DMS114 treated with DMSO at 0.1 percent for 48 hours (cell line): ENCODE data around the gene DDX10.
"Not testable (repeated sequence)": the region's sequence is repeated elsewhere in the genome, so short reads cannot be mapped to it uniquely, and the experiment has no call there.

Experiments used
- DNase-seq: peaks from one replicate; lab custom pipeline; 2025; ENCODE audit not compliant: unreplicated experiment; lab: John Stamatoyannopoulos, UW

Gene DDX10

GRCh38 chr11:108817976-108818375 lies 153.1 kb downstream of the DDX10 start:
- no peak for DNase-seq

- no peak for DNase-seq
These were observed 154.1 kb downstream of the DDX10 start for GRCh38 chr11:108818971-108819370.

GRCh38 chr11:108819957-108820356 lies 155.1 kb downstream of the DDX10 start:
- DNase-seq: no peak

GRCh38 chr11:108823960-108824359 lies 159.1 kb downstream of the DDX10 start:
- DNase-seq: not testable (repeated sequence)

GRCh38 chr11:108824545-108824944 lies 159.7 kb downstream of the DDX10 start:
- DNase-seq: no peak

- DNase-seq: no peak
These were observed 160.5 kb downstream of the DDX10 start for GRCh38 chr11:108825381-108825780.

- no peak for DNase-seq
These were observed 161.3 kb downstream of the DDX10 start for GRCh38 chr11:108826136-108826535.

GRCh38 chr11:108835624-108836023 lies 170.8 kb downstream of the DDX10 start:
- no peak for DNase-seq

- DNase-seq: no peak
These were observed 171.7 kb downstream of the DDX10 start for GRCh38 chr11:108836541-108836940.

GRCh38 chr11:108838102-108838791 lies 173.4 kb downstream of the DDX10 start:
- DNase-seq: no peak

GRCh38 chr11:108838792-108839105 lies 173.9 kb downstream of the DDX10 start:
- no peak for DNase-seq

- DNase-seq: no peak
These were observed 181.1 kb downstream of the DDX10 start for GRCh38 chr11:108846009-108846408.

GRCh38 chr11:108847298-108847990 lies 182.6 kb downstream of the DDX10 start:
- DNase-seq: no peak

- no peak for DNase-seq
These were observed 186.9 kb downstream of the DDX10 start for GRCh38 chr11:108851781-108852180.

GRCh38 chr11:108852701-108853100 lies 187.8 kb downstream of the DDX10 start:
- DNase-seq: no peak

- no peak for DNase-seq
These were observed 188.3 kb downstream of the DDX10 start for GRCh38 chr11:108853151-108853550.

- DNase-seq: no peak
These were observed 189.0 kb downstream of the DDX10 start for GRCh38 chr11:108853864-108854263.

GRCh38 chr11:108854346-108854745 lies 189.5 kb downstream of the DDX10 start:
- no peak for DNase-seq

GRCh38 chr11:108857382-108857781 lies 192.5 kb downstream of the DDX10 start:
- no peak for DNase-seq

GRCh38 chr11:108858622-108859021 lies 193.8 kb downstream of the DDX10 start:
- no peak for DNase-seq

- no peak for DNase-seq
These were observed 194.6 kb downstream of the DDX10 start for GRCh38 chr11:108859510-108859909.

- no peak for DNase-seq
These were observed 198.7 kb downstream of the DDX10 start for GRCh38 chr11:108863528-108863927.

- no peak for DNase-seq
These were observed 200.5 kb downstream of the DDX10 start for GRCh38 chr11:108865406-108865805.
